ENCODE measurements around the gene IL2RG.

DNA sequence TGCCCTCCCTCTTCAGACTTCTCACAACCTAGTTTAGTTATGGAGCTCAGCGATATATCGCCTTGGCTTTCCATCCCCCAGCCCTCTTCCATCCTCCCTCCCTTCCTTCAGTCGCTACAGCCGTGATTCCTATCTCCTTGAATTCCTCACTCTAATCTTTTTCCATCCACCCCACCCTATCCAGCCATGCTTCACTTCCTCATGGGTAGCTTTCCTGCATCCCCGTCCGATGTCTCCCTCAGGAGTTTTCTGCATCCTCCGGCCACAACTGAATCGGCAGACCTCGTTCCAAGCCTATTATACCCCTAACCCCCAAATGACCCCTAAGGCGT, 43.7 kb downstream of the IL2RG start:
- TF ChIP-seq, protein P1, sequence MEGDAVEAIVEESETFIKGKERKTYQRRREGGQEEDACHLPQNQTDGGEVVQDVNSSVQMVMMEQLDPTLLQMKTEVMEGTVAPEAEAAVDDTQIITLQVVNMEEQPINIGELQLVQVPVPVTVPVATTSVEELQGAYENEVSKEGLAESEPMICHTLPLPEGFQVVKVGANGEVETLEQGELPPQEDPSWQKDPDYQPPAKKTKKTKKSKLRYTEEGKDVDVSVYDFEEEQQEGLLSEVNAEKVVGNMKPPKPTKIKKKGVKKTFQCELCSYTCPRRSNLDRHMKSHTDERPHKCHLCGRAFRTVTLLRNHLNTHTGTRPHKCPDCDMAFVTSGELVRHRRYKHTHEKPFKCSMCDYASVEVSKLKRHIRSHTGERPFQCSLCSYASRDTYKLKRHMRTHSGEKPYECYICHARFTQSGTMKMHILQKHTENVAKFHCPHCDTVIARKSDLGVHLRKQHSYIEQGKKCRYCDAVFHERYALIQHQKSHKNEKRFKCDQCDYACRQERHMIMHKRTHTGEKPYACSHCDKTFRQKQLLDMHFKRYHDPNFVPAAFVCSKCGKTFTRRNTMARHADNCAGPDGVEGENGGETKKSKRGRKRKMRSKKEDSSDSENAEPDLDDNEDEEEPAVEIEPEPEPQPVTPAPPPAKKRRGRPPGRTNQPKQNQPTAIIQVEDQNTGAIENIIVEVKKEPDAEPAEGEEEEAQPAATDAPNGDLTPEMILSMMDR (IDR thresholded peaks at IDR 0.05) = no peak
- TF ChIP-seq POLR2AphosphoS5 (IDR thresholded peaks at IDR 0.05) (no peak), POLR2A (IDR thresholded peaks at IDR 0.05) (no peak)

Data from transverse colon (tissue), 4 donors.